ENCODE measurements around the gene TCERG1L. TPM values are rescaled to one million over a fixed set of nuclear protein-coding genes. Genes with fewer than 3 reads are reported as not detected.

Gene TCERG1L
- total RNA-seq, 1 experiment from 2014 or later: not detected

GRCh38 chr10:131277278-131277677 is 34.2 kb downstream of the TCERG1L start:
- intact Hi-C loops (cut with micrococcal nuclease; ENCODE audit: unreplicated experiment) (no loop called here), in situ Hi-C loops (cut with HindIII; ENCODE audit: low pct_unique_long_range_greater_than_20kb, low sequenced_read_pairs) (no loop called here)
- no peak for ATAC-seq
- TF ChIP-seq SIN3A (IDR thresholded peaks at IDR 0.05; ENCODE audit: borderline replicate concordance, insufficient read depth, low read depth, low read length) (no peak), POLR2AphosphoS5 (IDR thresholded peaks at IDR 0.05; ENCODE audit: low read depth, low read length) (no peak), REST (IDR thresholded peaks at IDR 0.05; ENCODE audit: insufficient read depth in 1 of 2, low read depth in 2 of 2, low read length in 1 of 2) (no peak), TCF7L2 (IDR thresholded peaks at IDR 0.05; ENCODE audit: low read depth, low read length) (no peak), CTCF (IDR thresholded peaks at IDR 0.05) (no peak)
- DNase-seq (ENCODE audit: low read depth, low spot score): no peak
- H3K4me1 ChIP-seq (ENCODE audit: control insufficient read depth, insufficient read depth, low read length): no peaks in the 10 kb centered on the region
- H3K9me3 ChIP-seq (ENCODE audit: control insufficient read depth, insufficient read depth, low read depth, low read length): no peaks in the 10 kb centered on the region
- no peak overlapping the region for H3K27ac ChIP-seq (ENCODE audit: low read length)
- ChIA-PET CTCF (no interaction called here), POLR2A (no interaction called here)
- H3K27me3 ChIP-seq (ENCODE audit: control insufficient read depth, insufficient read depth, low read length): 0 out of 2 replicates have a peak, but pooled peaks cover 2% of the 10 kb centered on the region
- H3K4me3 ChIP-seq (ENCODE audit: low read depth in 2 of 2, low read length in 2 of 2): no peak overlapping the region
- BruUV-seq (replicated peaks): no TSS peak
- H3K36me3 ChIP-seq (ENCODE audit: control insufficient read depth, insufficient read depth, low read length): no peaks in the 10 kb centered on the region

- in situ Hi-C loops (cut with HindIII; ENCODE audit: low pct_unique_long_range_greater_than_20kb, low sequenced_read_pairs): no loop called here
Observed at GRCh38 chr10:131275691-131276090, 35.8 kb downstream of the TCERG1L start.

More at GRCh38 chr10:131275691-131276090, 35.8 kb downstream of the TCERG1L start:
- POLR2A ChIA-PET: no interaction called here
- DNase-seq (ENCODE audit: low read depth, low spot score) (no peak), ATAC-seq (no peak)
- 0 out of 2 replicates have a peak, but pooled peaks cover 2% of the 10 kb centered on the region for H3K27me3 ChIP-seq (ENCODE audit: control insufficient read depth, insufficient read depth, low read length)
- H3K27ac ChIP-seq (ENCODE audit: low read length): no peak overlapping the region
- no TSS peak for BruUV-seq (replicated peaks)
- H3K36me3 ChIP-seq (ENCODE audit: control insufficient read depth, insufficient read depth, low read length): no peaks in the 10 kb centered on the region
- TF ChIP-seq SIN3A (IDR thresholded peaks at IDR 0.05; ENCODE audit: borderline replicate concordance, insufficient read depth, low read depth, low read length) (no peak), REST (IDR thresholded peaks at IDR 0.05; ENCODE audit: insufficient read depth in 1 of 2, low read depth in 2 of 2, low read length in 1 of 2) (no peak), CTCF (IDR thresholded peaks at IDR 0.05) (no peak), TCF7L2 (IDR thresholded peaks at IDR 0.05; ENCODE audit: low read depth, low read length) (no peak)
- H3K4me3 ChIP-seq (ENCODE audit: low read depth in 2 of 2, low read length in 2 of 2): no peak overlapping the region
- intact Hi-C loops (cut with micrococcal nuclease; ENCODE audit: unreplicated experiment): no loop called here
- no peaks in the 10 kb centered on the region; the same call in 1 of the 2 replicates for H3K4me1 ChIP-seq (ENCODE audit: control insufficient read depth, insufficient read depth, low read length)
- H3K9me3 ChIP-seq (ENCODE audit: control insufficient read depth, insufficient read depth, low read depth, low read length): no peaks in the 10 kb centered on the region
- CTCF ChIA-PET: no interaction called here

All from Panc1 (cell line).